Epithelial cell of proximal tubule (primary cell): ENCODE results near the gene GAPDHS. TPM values are rescaled to one million over a fixed set of nuclear protein-coding genes. Genes with fewer than 3 reads are reported as not detected.

ENCODE experiments used
- DNase-seq: peaks from one replicate; pipeline ENCODE4 v3.0.0-alpha.2; 2011; ENCODE audit warnings: low read depth
- H3K4me3 ChIP-seq: 2 replicates; pipeline ENCODE4 v1.5.1; 2011; ENCODE audit warnings: low read depth, mild to moderate bottlenecking, low read length
- total RNA-seq: library from RNA; depleted of rRNA; stranded (reverse); fragments of >200 nt; gene quantifications from 2 replicates; pipeline ENCODE4 v1.2.3, GENCODE V29; 2015
- TF ChIP-seq, protein P1 (sequence below): conservative IDR thresholded peaks from 2 replicates; pipeline ENCODE4 v1.5.1; 2012; ENCODE audit warnings: low read depth, mild to moderate bottlenecking, low read length

The GAPDHS gene
- total RNA-seq, 1 donor from 2014 or later, result not detected

DNA sequence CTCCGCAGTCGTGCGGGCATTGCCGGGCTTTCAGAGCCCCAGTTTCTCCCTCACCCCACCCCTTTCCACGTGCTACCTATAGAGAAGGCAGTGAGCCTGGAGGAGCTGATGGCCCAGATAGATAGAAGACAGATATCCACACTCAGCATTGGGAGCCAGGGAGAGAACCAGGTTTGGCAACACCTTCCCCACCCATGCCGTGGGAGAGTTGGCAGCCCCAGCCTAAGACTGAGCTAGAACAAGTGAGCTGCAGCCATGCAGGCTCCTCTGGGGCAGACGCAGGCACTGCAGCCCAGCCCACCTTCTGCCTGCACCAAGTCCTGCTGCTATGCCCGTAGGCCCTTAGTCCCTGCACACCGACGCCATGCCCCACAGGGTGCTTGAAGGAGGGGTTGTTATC is 32.6 kb upstream of the GAPDHS start:
- TF ChIP-seq, protein P1, sequence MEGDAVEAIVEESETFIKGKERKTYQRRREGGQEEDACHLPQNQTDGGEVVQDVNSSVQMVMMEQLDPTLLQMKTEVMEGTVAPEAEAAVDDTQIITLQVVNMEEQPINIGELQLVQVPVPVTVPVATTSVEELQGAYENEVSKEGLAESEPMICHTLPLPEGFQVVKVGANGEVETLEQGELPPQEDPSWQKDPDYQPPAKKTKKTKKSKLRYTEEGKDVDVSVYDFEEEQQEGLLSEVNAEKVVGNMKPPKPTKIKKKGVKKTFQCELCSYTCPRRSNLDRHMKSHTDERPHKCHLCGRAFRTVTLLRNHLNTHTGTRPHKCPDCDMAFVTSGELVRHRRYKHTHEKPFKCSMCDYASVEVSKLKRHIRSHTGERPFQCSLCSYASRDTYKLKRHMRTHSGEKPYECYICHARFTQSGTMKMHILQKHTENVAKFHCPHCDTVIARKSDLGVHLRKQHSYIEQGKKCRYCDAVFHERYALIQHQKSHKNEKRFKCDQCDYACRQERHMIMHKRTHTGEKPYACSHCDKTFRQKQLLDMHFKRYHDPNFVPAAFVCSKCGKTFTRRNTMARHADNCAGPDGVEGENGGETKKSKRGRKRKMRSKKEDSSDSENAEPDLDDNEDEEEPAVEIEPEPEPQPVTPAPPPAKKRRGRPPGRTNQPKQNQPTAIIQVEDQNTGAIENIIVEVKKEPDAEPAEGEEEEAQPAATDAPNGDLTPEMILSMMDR, result no peak
- DNase-seq, result no peak
- H3K4me3 ChIP-seq, result no peak overlapping the region

DNA sequence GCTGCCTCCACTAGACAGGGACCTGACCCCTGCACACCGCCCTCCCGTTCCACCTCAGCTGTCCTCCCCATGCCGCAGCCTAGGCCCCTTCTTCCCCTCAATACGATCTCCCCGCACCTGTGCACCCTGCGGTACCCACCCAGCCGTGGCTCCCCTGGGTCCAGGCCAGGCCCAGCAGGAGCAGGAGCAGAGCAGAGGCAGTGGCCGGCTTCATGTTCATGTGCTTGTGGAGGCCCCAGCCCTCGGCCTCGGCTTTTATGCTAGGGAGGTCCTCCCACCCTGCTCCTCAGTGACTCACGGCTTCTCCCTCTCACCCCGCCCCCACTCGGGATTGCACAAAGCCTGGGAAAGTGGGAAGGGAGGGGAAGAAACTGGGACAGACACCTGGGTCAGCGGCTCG is 31.6 kb upstream of the GAPDHS start:
- no peak for DNase-seq
- TF ChIP-seq, protein P1, result no peak
- no peak overlapping the region for H3K4me3 ChIP-seq

DNA sequence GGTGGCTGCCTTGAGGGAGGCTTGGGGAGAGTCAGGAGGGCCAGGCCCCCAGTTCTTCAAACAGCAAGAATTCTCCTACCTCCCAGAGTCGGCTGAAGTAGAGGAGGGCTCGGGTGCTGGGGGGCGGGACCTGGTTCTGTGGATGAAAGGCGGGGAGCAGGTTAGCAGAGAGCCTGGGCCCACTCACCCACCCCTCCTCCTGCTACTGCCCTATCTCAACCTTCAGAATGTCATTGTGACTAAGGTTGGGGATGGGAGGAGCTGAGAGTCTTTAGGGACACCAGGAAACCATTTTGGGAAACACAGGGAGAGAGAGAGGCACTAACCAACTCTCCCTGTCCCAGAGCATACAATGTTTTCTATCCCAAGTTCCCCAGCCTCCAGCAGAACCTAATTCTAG is 30.5 kb upstream of the GAPDHS start:
- H3K4me3 ChIP-seq, result no peak overlapping the region
- TF ChIP-seq, protein P1, result no peak
- DNase-seq, result no peak

DNA sequence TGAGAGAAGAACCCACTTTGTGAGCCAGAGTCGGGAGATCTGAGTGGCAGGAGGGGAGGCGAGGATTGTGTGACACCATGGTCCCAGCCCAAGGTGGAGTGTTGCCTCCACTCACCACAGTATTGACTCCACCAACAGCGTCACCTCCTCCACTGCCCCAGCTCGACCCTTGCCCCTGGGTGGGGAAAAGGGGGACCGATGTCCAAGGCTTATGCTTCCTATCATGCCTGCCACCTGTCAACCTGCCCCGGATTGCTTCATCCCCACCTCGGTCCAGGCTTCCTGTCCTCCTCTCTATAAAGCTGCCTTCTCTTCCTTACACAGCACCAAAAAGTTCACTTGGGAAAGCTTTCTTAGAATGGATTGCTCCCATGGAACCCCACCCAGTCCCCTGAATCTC is 27.2 kb upstream of the GAPDHS start:
- DNase-seq, result no peak
- TF ChIP-seq, protein P1, result no peak
- no peak overlapping the region for H3K4me3 ChIP-seq

DNA sequence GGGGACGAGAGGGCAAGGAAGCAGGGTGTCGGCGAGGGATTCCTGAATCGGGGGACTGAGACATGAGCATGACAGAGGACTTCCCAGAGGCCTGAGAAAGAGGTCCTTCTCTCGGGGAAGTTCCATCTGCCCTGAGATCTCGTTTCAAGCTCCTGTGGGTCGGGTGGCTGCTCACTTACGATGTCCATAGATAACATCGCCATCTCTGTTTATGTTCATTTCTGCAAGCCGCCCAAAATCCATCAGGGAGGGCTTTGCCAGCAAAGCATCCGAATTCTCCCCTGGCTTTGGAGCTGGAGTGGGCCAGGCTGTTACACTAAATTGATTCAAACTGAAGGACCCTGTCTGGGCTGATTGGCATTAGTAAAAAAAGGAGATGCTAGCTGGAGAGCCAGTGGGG is 25.7 kb upstream of the GAPDHS start:
- no peak overlapping the region for H3K4me3 ChIP-seq
- TF ChIP-seq, protein P1, result no peak
- no peak for DNase-seq

DNA sequence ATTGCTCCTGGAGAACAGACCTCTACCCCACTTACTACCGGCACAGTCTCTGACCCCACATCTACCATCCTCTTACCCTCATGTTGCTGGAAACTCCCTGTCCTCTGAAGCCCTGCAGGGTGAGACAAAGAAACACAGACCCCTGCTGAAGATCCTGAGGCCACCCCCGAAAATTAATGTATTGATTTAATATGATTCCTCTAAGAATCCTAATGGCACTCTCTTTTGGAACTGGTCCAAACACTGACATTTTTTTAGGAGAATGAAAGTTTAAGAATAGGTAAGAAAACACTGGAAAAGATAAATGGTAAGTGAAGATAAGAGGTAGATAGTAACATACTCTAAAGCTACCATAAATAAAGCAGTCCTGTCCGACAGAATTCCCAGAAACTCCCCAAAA is 25.1 kb upstream of the GAPDHS start:
- TF ChIP-seq, protein P1, result no peak
- no peak overlapping the region for H3K4me3 ChIP-seq
- no peak for DNase-seq

DNA sequence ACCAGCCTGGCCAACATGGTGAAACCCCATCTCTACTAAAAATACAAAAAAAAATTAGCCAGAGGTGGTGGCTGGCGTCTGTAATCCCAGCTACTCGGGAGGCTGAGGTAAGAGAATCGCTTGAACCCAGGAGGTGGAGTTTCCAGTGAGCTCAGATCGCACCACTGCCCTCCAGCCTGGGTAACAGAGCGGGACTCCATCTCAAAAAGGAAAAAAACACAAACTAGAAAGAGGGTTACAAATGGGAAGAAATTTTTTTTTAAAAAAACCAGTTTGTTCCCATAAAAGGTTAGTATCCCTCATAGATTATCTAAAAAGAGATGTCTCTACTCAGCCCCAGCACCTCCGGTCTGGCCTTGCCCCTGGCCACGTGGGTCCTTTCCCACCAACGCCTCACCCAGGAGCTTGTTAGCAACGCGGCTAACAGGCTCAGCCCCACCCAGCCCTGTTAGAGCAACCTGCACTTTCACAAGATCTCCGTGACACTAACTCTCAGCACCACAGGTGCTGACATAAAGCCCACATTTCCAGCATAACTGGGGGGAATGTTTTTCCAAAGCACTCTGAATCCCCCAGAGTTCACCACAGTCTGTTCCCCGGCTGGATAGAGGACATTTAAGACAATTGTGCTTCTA is 24.1 kb upstream of the GAPDHS start:
- TF ChIP-seq, protein P1, result no peak
- no peak for DNase-seq
- peak overlapping the region; percentile 67 for H3K4me3 ChIP-seq
